AG04449 (cell line): ENCODE results near the gene FOXD2.

Source experiments
- CTCF ChIA-PET: fragments of 350-600 bp; formaldehyde crosslinking; extraction: SDS; loops from one replicate; lab custom pipeline; 2021; ENCODE audit warnings: antibody characterized with exemption; lab: Yijun Ruan, JAX
- POLR2A ChIA-PET: fragments of 400-600, 350-600 bp; formaldehyde crosslinking; extraction: SDS; loops from one replicate; lab custom pipeline; 2020; ENCODE audit warnings: antibody characterized with exemption, inconsistent platforms; lab: Yijun Ruan, JAX
- DNase-seq: peaks from one replicate; pipeline ENCODE4 v3.0.0-alpha.2; 2010; ENCODE audit warnings: low read depth, low spot score
- H3K4me3 ChIP-seq: 2 replicates; pipeline ENCODE4 v1.5.1; 2011; ENCODE audit warnings: low read depth, mild to moderate bottlenecking, control low read depth, low read length
- CTCF ChIP-seq: IDR thresholded peaks from one replicate; pipeline ENCODE4 v1.5.1; 2011; ENCODE audit warnings: mild to moderate bottlenecking, moderate library complexity, low read length, control low read depth, inconsistent platforms; ENCODE audit not compliant: insufficient read depth; ENCODE audit errors: missing control alignments

Gene FOXD2

GRCh38 chr1:47417170-47418044 lies 20.4 kb upstream of the FOXD2 start:
- H3K4me3 ChIP-seq: no peak overlapping the region
- no peak for TF ChIP-seq CTCF
- ChIA-PET POLR2A (no interaction called here), CTCF (interaction anchor here (1.0 to 22.8 kb wide), 5 partner anchors 10 to 294 kb away, joined by 3 to 535 read pairs (median 6); no protein-coding TSS in a partner anchor)
- DNase-seq: no peak

GRCh38 chr1:47418122-47418521 lies 19.7 kb upstream of the FOXD2 start:
- ChIA-PET POLR2A (no interaction called here), CTCF (interaction anchor here (1.1 to 22.8 kb wide), 4 partner anchors 11 to 294 kb away, joined by 3 to 535 read pairs (median 40); no protein-coding TSS in a partner anchor)
- DNase-seq: no peak
- TF ChIP-seq CTCF: no peak
- no peak overlapping the region for H3K4me3 ChIP-seq

GRCh38 chr1:47418681-47419325 lies 19.0 kb upstream of the FOXD2 start:
- POLR2A ChIA-PET: no interaction called here
- CTCF ChIA-PET: interaction anchor here (0.9 to 22.8 kb wide), 8 partner anchors 11 to 293 kb away, joined by 3 to 535 read pairs (median 7); partner anchors contain the start of gene FOXD2
- DNase-seq: no peak
- H3K4me3 ChIP-seq: no peak overlapping the region
- TF ChIP-seq CTCF: no peak

- TF ChIP-seq CTCF: no peak
- ChIA-PET POLR2A (interaction anchor here (1.5 kb wide), 1 partner anchor 32 kb away, joined by 3 read pairs; no protein-coding TSS in a partner anchor), CTCF (interaction anchor here (1.0 to 22.8 kb wide), 8 partner anchors 9 to 241 kb away, joined by 3 to 535 read pairs (median 6); no protein-coding TSS in a partner anchor)
- no peak overlapping the region for H3K4me3 ChIP-seq
- no peak for DNase-seq
Observed at GRCh38 chr1:47420547-47420946, 17.3 kb upstream of the FOXD2 start.

GRCh38 chr1:47423872-47424271 lies 14.0 kb upstream of the FOXD2 start:
- CTCF ChIA-PET: interaction anchor here (0.9 to 22.8 kb wide), 13 partner anchors 9 to 287 kb away, joined by 3 to 535 read pairs (median 5); partner anchors contain the start of genes FOXD2 and PDZK1IP1
- POLR2A ChIA-PET: interaction anchor here (1.0 kb wide), 1 partner anchor 14 kb away, joined by 3 read pairs; the partner anchor contains the start of gene FOXD2
- TF ChIP-seq CTCF: no peak
- DNase-seq: no peak
- H3K4me3 ChIP-seq: no peak overlapping the region
